B cell (primary cell): ENCODE data around the gene MYB. TPM values are rescaled to one million over a fixed set of nuclear protein-coding genes. Genes with fewer than 3 reads are reported as not detected.
A peak's percentile ranks its signal among the peaks of the same experiment; 100 is the strongest.
"Not testable (repeated sequence)": the region's sequence is repeated elsewhere in the genome, so short reads cannot be mapped to it uniquely, and the experiment has no call there.

ENCODE experiments used
- ATAC-seq: fragments of 200-7000 bp; cut with Tn5 transposase; one replicate; pipeline ENCODE4 v1.10.0; 2021; ENCODE audit warnings: low read depth, mild to moderate bottlenecking, moderate number of reproducible peaks, moderate library complexity
- CTCF ChIA-PET: fragments of 350-600 bp; sonication (Branson Sonifier 250); formaldehyde crosslinking; loops from one replicate; lab custom pipeline; 2021; ENCODE audit warnings: antibody characterized with exemption, inconsistent platforms; lab: Charles Lee
- POLR2A ChIA-PET: fragments of 350-600 bp; sonication (Branson Sonifier 250); formaldehyde crosslinking; loops from one replicate; lab custom pipeline; 2021; ENCODE audit warnings: antibody characterized with exemption; lab: Charles Lee
- DNase-seq: peaks from one replicate; pipeline ENCODE4 v3.0.0; 2013
- H2AFZ ChIP-seq: 2 replicates; pipeline ENCODE4 v1.6.1; 2012; ENCODE audit warnings: mild to moderate bottlenecking, low read depth, low read length; ENCODE audit not compliant: insufficient read depth, poor library complexity, severe bottlenecking
- H3K27ac ChIP-seq, 2 donors: 1 replicate in 1 of 2; 2 replicates in 1 of 2; pipeline ENCODE4 v1.5.1; 2012 to 2013; ENCODE audit warnings: low read length in 2 of 2, mild to moderate bottlenecking in 2 of 2, moderate library complexity in 1 of 2
- H3K27me3 ChIP-seq, 4 experiments: fragments of 200-600 bp in 1 of 4; sonication (generic) in 1 of 4; replicated peaks in 1 of 4; 1 replicate in 2 of 4; 2 replicates in 2 of 4; pipeline versions ENCODE4 v1.6.1 to v1.7.0; 2013 to 2016; ENCODE audit warnings: low read length in 3 of 4, mild to moderate bottlenecking in 2 of 4, mixed read lengths in 1 of 4, moderate library complexity in 1 of 4; ENCODE audit not compliant: insufficient read depth in 4 of 4, control insufficient read depth in 3 of 4; ENCODE audit errors: control extremely low read depth in 1 of 4
- H3K36me3 ChIP-seq, 2 experiments: replicated peaks in 1 of 2; 1 replicate in 1 of 2; 2 replicates in 1 of 2; pipeline versions ENCODE4 v1.6.1 to v1.7.1; 2013; ENCODE audit warnings: low read length in 1 of 2; ENCODE audit not compliant: insufficient read depth in 2 of 2, control insufficient read depth in 1 of 2; ENCODE audit errors: control extremely low read depth in 1 of 2, extremely low read depth in 1 of 2
- H3K4me1 ChIP-seq, 2 donors: fragments of 200-600 bp in 1 of 2; sonication (generic) in 1 of 2; 1 replicate in 1 of 2; 2 replicates in 1 of 2; pipeline versions ENCODE4 v1.5.1 to v1.6.1; 2013 to 2017; ENCODE audit warnings: low read length in 2 of 2; ENCODE audit not compliant: control insufficient read depth in 2 of 2, insufficient read depth in 2 of 2
- H3K4me2 ChIP-seq: replicated peaks from 2 replicates; pipeline ENCODE3; 2012; ENCODE audit warnings: mild to moderate bottlenecking, low read depth, low read length; ENCODE audit not compliant: poor library complexity, severe bottlenecking
- H3K4me3 ChIP-seq, 5 experiments: fragments of 200-600 bp in 1 of 5; sonication (generic) in 1 of 5; 1 replicate in 3 of 5; 2 replicates in 2 of 5; pipeline versions ENCODE4 v1.5.1 to v1.7.0; 2011 to 2016; ENCODE audit warnings: low read length in 4 of 5, mild to moderate bottlenecking in 4 of 5, low read depth in 2 of 5, control low read depth in 1 of 5, moderate library complexity in 1 of 5; ENCODE audit not compliant: insufficient read depth in 1 of 5; ENCODE audit errors: control extremely low read depth in 1 of 5, extremely low read depth in 1 of 5
- H3K79me2 ChIP-seq: fragments of 200-600 bp; sonication (generic); one replicate; pipeline ENCODE4 v1.6.0; 2016; ENCODE audit warnings: low read length; ENCODE audit not compliant: control insufficient read depth, insufficient read depth
- H3K9ac ChIP-seq: fragments of 200-600 bp; sonication (generic); 2 replicates; pipeline ENCODE4 v1.6.1; 2017; ENCODE audit warnings: mild to moderate bottlenecking, low read length, moderate library complexity
- H3K9me3 ChIP-seq, 3 donors: one replicate each; pipeline versions ENCODE4 v1.6.1 to v1.7.1; 2013; ENCODE audit warnings: low read length in 2 of 3; ENCODE audit not compliant: control insufficient read depth in 2 of 3, insufficient read depth in 1 of 3; ENCODE audit errors: control extremely low read depth in 1 of 3
- H4K20me1 ChIP-seq: 2 replicates; pipeline ENCODE4 v1.6.0; 2012; ENCODE audit warnings: mild to moderate bottlenecking, low read length; ENCODE audit not compliant: insufficient read depth, control insufficient read depth, poor library complexity, severe bottlenecking
- H3K27ac Mint-ChIP-seq: one replicate; pipeline ENCODE4 v1.8.0; 2021; ENCODE audit warnings: mixed read lengths
- H3K27me3 Mint-ChIP-seq: one replicate; pipeline ENCODE4 v1.8.0; 2021; ENCODE audit warnings: mixed read lengths
- H3K4me1 Mint-ChIP-seq: one replicate; pipeline ENCODE4 v1.8.0; 2021; ENCODE audit warnings: mixed read lengths
- H3K4me3 Mint-ChIP-seq: one replicate; pipeline ENCODE4 v1.8.0; 2021; ENCODE audit warnings: mixed read lengths
- H3K9me3 Mint-ChIP-seq: one replicate; pipeline ENCODE4 v1.8.0; 2022; ENCODE audit warnings: mixed read lengths; ENCODE audit not compliant: insufficient read depth
- CTCF ChIP-seq: fragments of 200-600 bp; IDR thresholded peaks from one replicate; pipeline ENCODE4 v1.8.0; 2022; ENCODE audit warnings: antibody characterized with exemption, mild to moderate bottlenecking
- EZH2 ChIP-seq: IDR thresholded peaks from 2 replicates; pipeline ENCODE4 v1.6.1; 2012; ENCODE audit warnings: borderline replicate concordance, low read depth, mild to moderate bottlenecking, moderate library complexity, low read length; ENCODE audit not compliant: insufficient read depth, poor library complexity, severe bottlenecking
- WGBS: methylation state at CpG from one replicate; pipeline ENCODE4 v1.1.5; 2013; ENCODE audit warnings: missing lambda C conversion rate; ENCODE audit not compliant: insufficient coverage; 5-methylcytosine and 5-hydroxymethylcytosine counted together
- intact Hi-C: fragments of 100-400 bp; cut with micrococcal nuclease; formaldehyde crosslinking; loops from one replicate; pipeline ENCODE4 v1.10.0; 2022
- polyA plus RNA-seq: library from polyadenylated mRNA; depleted of rRNA; stranded (reverse); fragments of >200 nt; gene quantifications from 2 replicates; pipeline ENCODE4 v1.2.3, GENCODE V29; 2012
- total RNA-seq, 2 donors: library from RNA; stranded (reverse); fragments of 120-200 nt in 1 of 2; gene quantifications; 1 replicate in 1 of 2; 2 replicates in 1 of 2; pipeline versions ENCODE4 v1.2.3 to v1.2.4, GENCODE V29; 2013 to 2022

The MYB gene
- total and polyA plus RNA-seq, 2 donors (not counting 1 experiment from before 2014, with no cell fraction given), result 0.46 to 1.4 TPM

DNA sequence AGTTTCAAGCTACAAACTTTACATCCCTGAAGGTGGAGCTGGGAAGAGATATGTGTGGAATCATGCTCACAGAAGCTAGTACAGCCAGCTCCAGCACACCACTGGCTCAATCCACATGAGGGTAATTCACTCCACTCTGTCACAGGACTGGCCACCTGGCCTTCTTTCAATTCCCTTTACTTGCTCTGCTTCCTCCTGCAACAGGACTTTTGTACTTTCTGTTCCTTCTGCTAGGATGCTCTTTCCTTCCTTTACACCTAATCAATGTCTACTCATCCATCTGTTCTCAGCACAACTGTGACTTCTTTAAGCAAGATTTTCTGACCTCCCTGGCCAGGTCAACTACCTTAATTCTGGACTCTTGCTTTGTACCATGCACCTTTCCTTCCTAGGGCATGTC is 39.4 kb upstream of the MYB start:
- Histone ChIP-seq H4K20me1 (no peaks in the 10 kb centered on the region), H3K27me3 (no peaks in the 10 kb centered on the region), H3K36me3 (no peaks in the 10 kb centered on the region), H3K79me2 (no peaks in the 10 kb centered on the region), H3K9me3 (no peaks in the 10 kb centered on the region), H3K4me3 (no peak overlapping the region), H3K4me1 (peaks cover 14 to 25% of the 10 kb centered on the region in 2 donors), H3K9ac (no peak overlapping the region), H3K27ac (no peak overlapping the region), H3K4me2 (peak overlapping the region; percentile 13), H2AFZ (no peak overlapping the region)
- no peaks in the 10 kb centered on the region for H3K27me3 Mint-ChIP-seq
- H3K4me1 Mint-ChIP-seq, result peaks cover 35% of the 10 kb centered on the region
- ATAC-seq (no peak), DNase-seq (peak; percentile 30)
- H3K9me3 Mint-ChIP-seq, result no peaks in the 10 kb centered on the region
- POLR2A ChIA-PET, result no interaction called here
- H3K4me3 Mint-ChIP-seq, result no peak overlapping the region
- intact Hi-C loops, result no loop called here
- CTCF ChIA-PET, result interaction anchor here (1.1 to 1.9 kb wide), 5 partner anchors 8 to 296 kb away, joined by 3 to 5 read pairs (median 4); no protein-coding TSS in a partner anchor
- TF ChIP-seq EZH2, result no peak
- TF ChIP-seq CTCF, result no peak
- H3K27ac Mint-ChIP-seq, result no peak overlapping the region

GRCh38 chr6:135142232-135142631 is 38.9 kb upstream of the MYB start:
- intact Hi-C loops, H3K27me3 ChIP-seq, H3K79me2 ChIP-seq, H3K27me3 Mint-ChIP-seq, H4K20me1 ChIP-seq, POLR2A ChIA-PET, H3K4me2 ChIP-seq, H3K9me3 Mint-ChIP-seq, H3K4me3 Mint-ChIP-seq, ATAC-seq, H3K9ac ChIP-seq, H3K36me3 ChIP-seq, H3K4me3 ChIP-seq, H2AFZ ChIP-seq, H3K27ac ChIP-seq, DNase-seq, H3K9me3 ChIP-seq, H3K27ac Mint-ChIP-seq: not testable (repeated sequence)
- H3K4me1 Mint-ChIP-seq, result peaks cover 35% of the 10 kb centered on the region
- CTCF ChIA-PET, result interaction anchor here (1.1 to 1.9 kb wide), 5 partner anchors 9 to 296 kb away, joined by 3 to 5 read pairs (median 4); no protein-coding TSS in a partner anchor
- H3K4me1 ChIP-seq, result peaks cover 14 to 25% of the 10 kb centered on the region in 2 donors
- no CpG with 5 or more reads among the region's 1 CpG for WGBS
